GM10266 (cell line): Measurements from ENCODE around the gene SDHC.

Experiments
- DNase-seq: peaks from one replicate; pipeline ENCODE4 v3.0.0; 2012; ENCODE audit errors: extremely low spot score
- CTCF ChIP-seq: IDR thresholded peaks from 2 replicates; pipeline ENCODE4 v1.5.1; 2012; ENCODE audit warnings: mild to moderate bottlenecking, low read depth; ENCODE audit not compliant: control insufficient read depth, insufficient read depth; ENCODE audit errors: missing control alignments

The SDHC gene

DNA sequence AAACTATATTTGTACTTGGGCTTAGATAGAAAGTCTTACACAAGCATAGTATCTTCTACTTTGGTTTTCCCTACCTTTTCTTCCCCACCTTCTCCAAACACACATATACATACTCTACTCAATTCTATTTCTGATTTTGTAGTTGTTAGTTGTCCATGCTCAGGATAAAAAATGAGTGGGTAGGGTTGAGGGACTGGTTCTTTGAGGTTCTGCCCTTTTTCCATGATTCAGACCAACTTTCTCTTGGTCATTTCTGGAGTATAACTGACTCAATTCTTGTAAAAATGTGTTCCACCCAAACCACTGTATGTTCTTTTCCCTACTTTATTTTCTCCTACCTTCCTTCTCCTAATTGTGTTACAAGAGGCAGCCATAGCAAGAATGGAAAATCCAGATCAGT, 50.2 kb downstream of the SDHC start:
- TF ChIP-seq CTCF: no peak
- no peak for DNase-seq

GRCh38 chr1:161365207-161365606, 51.0 kb downstream of the SDHC start:
- no peak for TF ChIP-seq CTCF

GRCh38 chr1:161367684-161368400, 53.7 kb downstream of the SDHC start, which contains the start of gene CFAP126:
TSS of gene CFAP126 (minus strand) at chr1:161367876. CDS start at chr1:161367868, 8 bp downstream.
- DNase-seq: peak; percentile 81

More at GRCh38 chr1:161365207-161365606, 51.0 kb downstream of the SDHC start:
- DNase-seq: no peak

GRCh38 chr1:161373442-161373841, 59.3 kb downstream of the SDHC start:
- DNase-seq: no peak
- TF ChIP-seq CTCF: no peak

More at GRCh38 chr1:161367684-161368400, 53.7 kb downstream of the SDHC start, which contains the start of gene CFAP126:
- peak; percentile 21 for TF ChIP-seq CTCF

DNA sequence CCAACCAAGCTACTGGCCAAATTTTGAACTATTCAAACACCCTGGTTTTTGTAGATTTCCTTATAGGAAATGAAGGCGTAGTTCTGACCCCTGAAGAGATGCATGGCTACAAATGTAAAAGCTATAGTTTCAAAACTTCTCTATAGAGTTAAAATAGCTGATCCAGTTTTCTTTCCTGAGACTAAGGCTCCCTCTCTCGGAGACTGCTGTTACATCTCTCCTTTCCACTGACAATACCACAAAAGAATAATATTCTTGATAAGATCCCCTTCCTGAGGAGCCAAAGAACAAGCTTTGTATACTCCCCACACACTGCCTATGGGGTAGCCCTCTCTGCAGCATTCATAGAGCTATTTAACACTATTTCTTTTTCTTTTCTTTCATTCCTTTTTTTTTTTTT, 60.2 kb downstream of the SDHC start:
- peak; percentile 33 for TF ChIP-seq CTCF
- no peak for DNase-seq

- no peak for DNase-seq
- TF ChIP-seq CTCF: no peak
Observed at GRCh38 chr1:161378014-161378413, 63.8 kb downstream of the SDHC start.

- DNase-seq: no peak
- no peak for TF ChIP-seq CTCF
Observed at GRCh38 chr1:161379071-161379470, 64.9 kb downstream of the SDHC start.
